HG03097 (cell line): Measurements from ENCODE around the gene TANC1.

ENCODE experiments used
- ATAC-seq: cut with Tn5 transposase; IDR thresholded peaks from one replicate; pipeline ENCODE4 v1.9.1; 2021; ENCODE audit not compliant: unreplicated experiment, low FRiP score

The TANC1 gene

DNA sequence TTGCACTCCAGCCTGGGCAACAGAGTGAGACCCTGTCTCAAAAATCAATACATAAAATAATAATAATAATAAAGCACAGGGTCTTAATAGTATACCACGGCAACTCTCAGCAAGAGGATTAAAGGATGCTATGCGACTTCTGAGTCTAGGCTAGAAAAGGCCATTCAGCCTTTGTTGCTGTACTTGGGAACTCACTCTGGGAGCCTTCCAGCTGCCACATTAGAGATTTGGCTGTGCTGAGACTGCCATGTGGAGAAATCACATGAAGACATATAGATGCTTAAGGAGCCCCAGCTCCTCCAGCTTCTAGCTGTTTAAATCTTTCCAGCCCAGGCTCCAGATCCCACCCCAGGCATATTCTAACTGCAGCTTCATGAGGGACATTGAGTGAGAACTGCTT, 8.2 kb upstream of the TANC1 start:
- no peak for ATAC-seq

DNA sequence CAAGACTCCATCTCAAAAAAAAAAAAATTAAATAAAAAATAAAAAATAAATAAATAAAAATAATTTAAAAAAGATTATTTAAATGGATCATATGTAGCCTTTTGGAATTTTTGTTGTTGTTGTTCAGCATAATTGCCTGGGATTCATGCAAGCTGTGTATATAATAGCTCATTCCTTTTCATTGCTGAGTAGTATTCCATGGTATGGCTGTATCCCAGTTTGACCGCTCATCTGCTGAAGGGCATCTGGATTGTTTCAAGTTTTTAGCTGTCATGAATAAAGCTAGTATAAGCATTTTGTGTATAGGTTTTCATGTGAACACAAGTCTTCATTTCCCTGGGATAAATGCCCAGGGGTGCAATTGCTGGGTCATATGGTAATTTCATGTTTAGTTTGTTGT, 6.4 kb upstream of the TANC1 start:
- no peak for ATAC-seq

DNA sequence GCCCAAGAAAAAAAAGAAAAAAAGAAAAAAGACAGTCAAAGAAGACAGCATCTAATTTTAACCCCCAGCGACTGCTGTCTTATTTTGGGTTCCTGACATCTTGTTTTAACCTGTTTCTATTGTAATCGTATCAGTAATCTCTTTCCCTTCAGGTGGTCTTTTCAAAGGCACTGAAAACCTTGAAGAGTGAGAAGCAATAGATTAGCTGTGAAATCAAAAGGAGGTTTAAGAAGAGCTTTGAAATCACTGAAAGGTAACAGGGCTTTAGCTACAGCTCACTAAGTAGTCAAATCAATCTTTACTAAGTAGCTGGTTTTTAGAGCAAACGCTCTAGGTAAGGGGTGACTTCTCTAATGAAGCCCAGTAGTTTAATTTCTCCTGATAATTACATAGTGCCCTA, 5.4 kb upstream of the TANC1 start:
- ATAC-seq = no peak

DNA sequence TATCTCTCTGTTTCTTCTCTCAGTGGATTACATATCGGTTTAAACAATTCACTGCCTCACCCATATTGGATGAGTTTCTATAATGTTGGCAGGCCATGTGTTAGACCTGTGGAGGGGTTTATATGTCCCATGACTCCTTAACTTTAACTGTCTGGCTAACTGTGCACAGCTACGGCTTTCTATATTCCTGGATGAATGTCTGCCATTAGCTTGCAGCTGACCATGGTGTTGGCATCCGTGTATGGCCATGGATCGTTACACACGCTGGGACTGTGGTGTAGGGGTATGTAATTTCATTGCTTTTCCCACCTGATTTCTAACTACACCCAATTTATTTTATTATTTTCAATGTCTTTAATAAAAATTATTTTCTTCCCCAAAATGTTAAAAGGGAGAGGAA, 3.3 kb upstream of the TANC1 start:
- no peak for ATAC-seq

DNA sequence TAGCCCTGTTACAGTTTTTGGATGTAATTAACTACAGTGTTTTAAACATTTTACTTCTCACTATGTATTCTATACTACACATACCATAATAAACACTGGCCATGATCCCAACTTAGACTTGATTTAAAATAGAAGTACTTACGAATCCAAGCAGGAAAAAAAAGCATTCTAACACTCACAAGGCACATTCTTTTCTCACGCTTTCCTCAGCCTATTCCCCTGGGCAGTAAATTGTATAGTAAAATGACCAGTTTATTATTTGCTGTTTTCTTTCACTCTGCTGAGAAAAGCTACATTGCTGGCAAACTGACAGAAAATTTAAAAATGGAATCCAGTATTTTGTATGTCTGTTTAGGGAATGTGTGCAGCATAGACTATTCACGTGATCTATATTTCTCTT, 2.8 kb upstream of the TANC1 start:
- no peak for ATAC-seq

DNA sequence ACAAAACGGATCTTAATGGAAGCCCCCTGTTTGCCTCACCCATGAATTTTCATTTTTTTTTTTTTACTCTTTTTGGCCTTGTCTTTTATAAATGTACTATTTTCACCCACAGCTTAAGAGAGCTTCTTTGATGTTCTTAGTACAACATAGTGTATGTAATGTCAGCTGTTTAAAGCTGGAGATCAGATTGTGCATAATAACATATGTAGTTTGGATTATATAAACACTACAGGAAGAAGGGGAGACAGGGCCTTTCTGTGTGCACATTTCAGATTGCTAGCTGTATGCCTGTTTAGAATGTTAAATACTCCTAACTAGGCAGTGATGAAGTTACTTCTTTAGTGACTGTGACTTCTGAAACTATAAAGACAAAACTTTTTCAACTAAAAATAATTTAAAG, 2.1 kb upstream of the TANC1 start:
- ATAC-seq = no peak

DNA sequence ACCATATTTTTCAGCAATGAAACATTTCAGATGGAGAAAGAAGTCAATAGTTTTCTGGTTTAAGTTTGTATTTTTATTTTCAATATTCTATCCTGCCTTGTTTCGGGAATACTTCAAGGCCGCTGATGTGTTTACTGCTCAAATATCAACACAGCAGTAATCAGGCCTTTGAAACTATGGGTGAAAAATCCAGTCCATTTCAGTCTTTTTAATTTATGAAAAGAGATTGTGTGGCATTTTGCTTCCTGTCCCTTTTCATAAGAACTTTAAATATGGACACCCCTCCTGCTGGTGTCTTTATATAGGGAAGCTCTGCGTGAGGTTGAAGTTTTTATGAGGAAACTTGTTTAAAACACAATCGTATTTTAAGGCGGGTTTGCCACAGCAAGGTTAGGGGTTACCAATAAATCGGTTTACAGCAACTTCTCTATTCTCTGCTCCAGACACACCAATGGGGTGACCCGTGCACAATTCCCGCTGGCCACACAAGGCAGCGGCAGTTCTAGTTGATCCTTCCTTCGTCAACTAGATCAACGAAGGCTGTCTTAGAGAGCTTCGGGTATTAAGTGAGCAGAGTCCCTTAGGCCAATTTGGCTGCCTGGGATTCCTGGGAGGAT, 1.2 kb upstream of the TANC1 start:
- ATAC-seq = no peak

DNA sequence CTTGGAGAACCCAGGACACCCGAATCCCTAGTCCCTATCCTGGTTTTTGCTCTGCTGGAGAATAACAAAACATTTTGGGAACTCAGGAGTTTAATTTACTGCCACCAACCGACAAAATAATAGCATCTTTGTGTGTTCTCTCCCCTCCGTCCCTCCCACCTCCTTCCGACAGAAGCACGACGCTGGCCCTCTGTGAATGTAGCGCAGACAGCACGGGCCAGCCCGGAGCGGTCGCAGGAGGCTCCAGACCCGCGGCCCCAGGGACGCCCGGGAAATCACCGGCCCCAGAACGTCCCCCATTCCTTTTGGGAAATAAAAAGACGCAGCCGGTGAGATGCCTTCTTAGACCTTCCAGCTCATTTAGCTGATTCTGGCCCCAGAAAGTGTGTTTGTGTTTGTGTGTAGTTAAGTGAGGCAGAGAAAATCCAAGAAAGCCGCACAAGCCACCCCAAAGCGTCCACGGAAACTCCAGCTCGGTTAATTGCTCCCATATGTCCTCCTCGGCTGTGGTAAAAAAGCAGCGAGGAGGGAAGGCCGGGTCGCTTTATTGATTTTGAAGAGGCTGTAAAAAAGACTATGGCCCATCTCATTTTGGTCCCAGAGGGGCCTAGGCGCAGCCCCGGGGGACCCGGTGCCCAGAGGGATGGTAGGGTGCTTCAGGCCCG, 577 bp upstream of the TANC1 start:
- no peak for ATAC-seq

DNA sequence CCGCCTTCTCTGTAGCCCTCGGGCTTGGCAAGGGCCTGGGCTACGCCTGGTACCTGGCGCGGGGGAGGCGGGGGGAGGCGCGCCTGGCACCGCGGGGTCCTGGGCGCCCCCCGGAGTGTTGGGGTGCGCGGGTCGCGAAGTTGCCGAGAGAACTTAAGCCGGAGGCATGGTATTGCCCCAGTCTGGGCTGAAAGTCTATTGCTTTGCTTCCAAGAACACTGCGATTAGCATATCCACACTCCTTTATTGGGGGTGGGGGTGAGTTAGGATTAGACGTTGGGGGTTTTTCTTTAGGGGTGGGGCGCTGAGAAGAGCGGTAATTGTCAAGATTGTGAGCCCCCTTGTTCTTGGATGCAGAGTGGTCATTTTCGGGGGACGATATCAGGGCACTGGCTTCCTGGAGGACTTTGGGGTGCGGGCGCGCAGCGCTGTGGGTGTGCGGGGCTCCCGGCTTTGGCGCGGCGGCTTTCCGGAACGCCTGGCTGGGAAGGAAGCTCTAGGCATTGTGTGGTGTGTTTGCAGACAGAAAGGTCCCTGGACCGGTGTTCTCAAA, 798 bp downstream of the TANC1 start:
- ATAC-seq = no peak

DNA sequence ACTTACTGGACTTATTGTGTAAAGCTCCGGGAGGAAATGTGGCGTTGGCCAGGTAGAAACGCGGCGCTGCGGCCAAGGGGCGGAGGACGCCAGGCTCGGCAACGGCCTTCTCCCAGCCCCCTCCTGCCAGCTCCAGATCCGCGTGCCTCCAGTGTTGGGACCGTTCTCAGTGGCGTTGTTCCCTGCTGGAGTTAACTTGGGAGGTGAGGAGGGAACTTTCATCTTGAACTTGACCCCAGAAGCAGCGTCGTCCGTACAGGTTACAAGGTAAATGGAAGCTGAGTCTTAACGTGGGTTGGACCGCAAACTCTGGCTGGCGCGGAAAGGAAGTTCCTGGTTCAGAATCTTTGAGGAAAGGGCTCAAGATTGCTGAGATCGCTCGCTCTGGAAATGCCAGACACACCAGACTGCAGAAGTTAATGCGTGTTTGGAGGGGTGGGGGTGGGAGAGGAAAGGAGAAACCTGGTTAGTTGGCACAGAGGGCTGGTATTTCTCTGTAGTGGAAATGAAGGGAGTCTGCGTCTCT, 1.3 kb downstream of the TANC1 start:
- ATAC-seq = no peak

DNA sequence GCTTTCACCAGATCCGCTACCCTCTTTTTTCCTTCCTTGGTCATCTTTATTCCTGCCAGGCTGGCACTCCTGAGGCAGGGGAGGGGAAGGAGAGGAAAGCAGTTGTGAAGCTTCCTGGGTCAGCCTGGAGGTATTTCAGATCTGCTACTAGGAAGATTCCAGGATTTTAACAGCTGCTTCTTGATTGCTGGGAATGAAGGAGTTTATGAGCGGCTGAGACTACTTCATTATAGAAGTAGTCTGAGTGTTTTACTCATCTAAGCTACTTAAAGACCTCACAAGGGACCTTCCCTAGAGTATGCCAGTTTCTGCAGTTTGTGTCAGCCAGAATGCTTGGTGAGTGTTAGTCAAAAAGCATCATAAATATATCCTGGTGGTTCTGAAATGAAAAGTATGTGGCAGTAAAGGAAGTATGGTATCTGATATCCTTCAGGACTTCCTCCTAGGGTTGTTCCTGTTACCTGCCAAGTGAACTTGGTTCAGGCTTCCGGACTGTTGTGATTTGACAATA, 1.9 kb downstream of the TANC1 start:
- no peak for ATAC-seq

DNA sequence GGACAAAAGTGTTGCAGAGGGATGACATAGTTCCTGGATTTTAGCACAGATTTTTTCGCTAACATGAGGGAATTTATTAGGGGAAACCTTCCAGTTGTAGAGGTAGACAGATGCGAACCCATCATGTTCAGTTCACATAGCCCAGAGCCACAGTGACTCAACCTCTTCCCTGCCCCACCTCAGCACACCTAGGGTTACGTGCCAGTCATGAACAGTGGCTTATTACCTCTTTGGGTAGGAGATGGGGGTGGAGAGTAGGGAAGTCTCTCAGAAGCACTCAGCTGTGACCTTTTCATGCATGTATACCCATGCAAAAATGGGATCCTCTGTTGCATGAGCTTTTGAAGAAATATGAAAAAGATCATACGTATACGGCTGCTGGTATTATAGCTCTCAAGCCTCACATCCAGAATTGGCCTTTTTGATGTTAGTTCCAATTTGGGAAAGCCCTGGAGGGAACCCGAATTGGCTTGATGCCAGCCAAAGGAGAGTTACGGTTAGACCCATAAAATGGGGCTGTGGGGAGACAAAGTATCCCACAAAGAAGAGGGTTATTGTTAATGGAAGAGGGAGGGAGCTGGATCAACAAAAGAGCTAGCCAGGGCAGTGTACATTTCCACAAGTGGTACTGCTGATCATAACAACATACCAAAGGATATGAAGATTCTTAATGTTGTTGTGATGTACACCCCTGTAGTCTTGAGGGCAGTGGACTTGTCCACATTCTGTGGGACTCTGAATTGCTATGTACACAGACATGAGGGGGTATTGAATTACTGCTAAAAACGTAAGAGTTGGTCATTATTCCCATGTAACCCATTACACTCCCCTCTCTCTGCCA, 4.9 kb downstream of the TANC1 start:
- no peak for ATAC-seq

DNA sequence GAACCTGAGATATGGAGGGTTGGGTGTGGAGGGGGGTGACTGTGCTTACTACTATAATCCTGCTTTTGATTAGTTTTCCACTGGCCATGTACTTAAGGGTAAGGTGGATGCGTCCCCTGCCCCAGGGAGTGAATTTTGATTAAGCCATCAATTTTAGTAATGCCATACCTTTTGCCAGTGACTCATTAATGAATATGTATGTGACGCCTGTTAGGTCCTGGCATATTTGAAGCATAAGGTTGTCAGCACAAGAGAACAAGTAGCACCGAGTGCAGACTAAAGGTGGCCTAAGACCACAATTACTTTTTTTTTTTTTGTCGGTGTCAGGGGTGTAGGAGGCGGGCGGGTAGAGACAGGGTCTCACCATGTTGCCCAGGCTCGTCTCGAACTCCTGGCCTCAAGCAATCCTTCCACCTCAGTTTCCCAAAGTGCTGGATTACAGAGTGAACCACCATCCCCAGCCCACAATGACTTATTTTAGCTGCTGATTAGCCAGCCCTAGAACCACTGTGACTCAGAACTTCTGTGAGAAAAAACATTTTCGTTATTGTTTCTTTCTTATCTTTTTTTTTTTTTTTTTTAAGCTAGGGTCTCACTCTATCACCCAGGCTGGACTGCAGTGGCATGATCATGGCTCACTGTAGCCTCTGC, 7.0 kb downstream of the TANC1 start:
- no peak for ATAC-seq

DNA sequence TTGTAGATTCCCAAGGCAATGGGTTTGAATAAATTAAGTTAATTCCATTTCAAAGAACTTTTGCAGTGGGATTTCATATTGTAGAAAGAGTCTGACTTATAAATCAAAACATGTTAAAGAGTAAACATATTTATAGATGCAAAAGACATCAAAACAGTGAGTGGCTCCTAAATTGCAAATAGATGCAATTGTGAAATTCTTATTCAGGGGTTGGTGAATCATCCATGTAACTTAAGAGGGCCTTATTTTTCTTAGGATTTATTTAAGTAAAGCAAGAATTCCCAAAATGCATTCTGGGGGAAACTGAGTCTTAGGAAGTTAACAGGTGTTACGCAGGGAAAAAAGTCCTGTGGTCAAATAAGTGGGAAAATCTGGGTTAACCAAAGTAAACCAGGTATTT, 11.3 kb downstream of the TANC1 start:
- no peak for ATAC-seq

DNA sequence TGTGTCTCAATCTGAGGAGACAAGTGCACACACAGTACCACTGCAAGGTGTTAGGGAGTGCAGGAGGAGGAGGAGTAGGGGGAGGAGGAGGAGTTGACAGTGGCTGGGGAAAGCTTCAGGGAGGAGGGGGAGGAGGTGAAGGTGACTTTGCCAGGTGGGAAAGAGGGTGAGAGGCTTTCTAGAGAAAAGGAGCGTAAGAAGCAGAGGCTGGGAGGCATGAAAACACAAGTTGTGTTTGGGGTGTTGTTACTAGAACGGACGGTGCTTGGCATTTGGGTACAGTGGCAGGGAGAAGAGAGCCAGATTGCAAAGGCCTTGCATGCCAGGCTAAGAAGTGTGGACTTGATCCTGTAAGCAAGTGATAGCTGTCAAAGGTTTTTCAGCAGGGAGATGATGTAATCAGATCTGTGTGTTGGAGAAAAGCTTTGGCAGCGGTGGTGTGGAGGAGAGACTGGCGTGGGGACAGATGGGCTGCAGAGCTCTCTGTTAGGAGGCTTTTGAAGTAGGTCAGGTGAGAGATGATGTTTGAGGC, 16.2 kb downstream of the TANC1 start:
- no peak for ATAC-seq

DNA sequence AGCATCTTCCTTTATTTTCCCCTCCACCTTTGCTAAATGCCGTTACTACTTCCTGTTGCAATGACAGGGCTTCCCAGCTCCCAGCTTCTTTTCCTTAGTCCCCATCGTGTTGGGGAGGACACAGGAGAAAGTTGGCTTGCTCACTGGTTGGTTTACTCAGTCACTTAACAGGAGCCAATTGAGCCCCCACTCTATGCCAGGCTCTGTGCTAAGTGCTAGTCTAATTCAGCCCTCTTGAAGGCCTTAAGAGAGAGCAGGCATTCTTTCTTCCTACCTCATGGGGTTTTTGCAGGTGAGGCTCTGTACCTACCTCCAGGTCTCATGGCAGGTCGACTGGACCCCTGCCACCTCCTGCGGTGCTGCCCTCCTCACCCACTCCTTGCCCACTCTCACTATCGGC, 20.1 kb downstream of the TANC1 start:
- no peak for ATAC-seq

DNA sequence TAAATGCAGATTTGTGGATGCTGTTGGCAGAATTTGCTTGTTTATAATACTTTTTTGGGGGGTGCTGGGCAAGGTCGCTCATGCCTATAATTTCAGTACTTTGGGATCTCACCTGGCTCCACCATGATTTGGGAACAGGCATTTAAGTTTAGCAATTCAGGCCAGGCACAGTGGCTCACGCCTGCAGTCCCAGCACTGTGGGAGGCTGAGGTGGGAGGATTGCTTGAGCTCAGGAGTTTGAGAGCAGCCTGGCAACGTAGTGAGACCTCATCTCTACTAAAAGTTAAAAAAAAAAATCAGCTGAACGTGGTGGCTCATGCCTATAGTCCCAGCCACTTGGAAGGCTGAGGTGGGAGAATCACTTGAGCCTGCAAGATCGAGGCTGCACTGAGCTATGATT, 20.7 kb downstream of the TANC1 start:
- no peak for ATAC-seq

DNA sequence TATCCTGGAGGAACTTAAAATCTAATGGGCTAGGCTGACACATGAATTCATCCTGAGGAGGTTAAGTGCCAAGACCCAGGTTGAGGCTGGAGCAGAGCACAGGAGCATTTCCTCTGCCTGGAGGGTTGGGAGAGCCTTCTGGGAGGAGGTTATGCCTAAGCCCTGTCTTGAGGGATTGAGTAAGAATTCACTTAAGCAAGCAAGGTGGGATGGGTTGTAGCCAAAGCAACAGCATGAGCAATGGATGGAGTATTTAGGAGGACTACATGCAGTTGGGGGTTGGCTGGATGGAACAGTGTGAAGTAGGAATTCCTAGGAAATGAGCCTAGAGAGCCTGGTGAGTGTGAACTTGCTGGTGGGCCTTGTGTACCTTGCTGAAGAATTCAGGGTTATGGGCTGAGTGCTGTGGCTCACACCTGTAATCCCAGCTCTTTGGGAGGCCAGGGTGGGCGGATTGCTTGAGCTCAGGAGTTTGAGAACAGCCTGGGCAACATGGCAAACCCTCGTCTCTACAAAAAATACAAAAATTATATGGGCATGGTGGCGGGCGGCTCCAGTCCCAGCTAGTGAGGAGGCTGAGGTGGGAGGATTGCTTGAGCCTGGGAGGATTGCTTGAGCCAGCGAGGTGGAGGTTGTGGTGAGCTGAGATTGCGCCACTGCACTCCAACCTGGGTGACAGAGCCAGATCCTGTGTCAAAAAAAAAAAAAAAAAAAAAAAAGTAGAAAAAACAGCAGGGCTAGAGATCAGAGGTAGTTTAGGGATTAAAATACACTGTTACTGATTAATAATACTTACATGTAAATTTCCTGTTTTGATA, 22.2 kb downstream of the TANC1 start:
- ATAC-seq = no peak

DNA sequence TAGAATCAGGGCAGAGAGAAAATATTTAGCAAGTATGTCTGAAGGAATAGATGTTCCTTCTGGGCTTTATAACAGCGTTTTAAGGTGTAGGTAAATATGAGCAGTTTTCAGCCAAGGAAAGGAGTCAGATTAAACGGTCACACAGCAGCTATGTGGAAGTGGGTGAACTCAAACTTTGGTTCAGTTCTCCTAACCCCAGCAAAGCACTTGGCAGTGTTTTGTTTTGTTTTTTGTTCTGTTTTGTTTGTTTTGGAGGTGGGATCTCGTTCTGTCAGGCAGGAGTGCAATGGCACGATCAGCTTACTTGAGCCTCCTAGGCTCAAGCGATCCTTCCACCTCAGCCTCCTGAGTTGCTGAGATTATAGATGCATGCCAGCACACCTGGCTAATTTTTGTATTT, 24.6 kb downstream of the TANC1 start:
- ATAC-seq = no peak
